CD4-positive, alpha-beta T cell treated with Interleukin-15 for 1 hour (primary cell): ENCODE measurements around the gene FALEC.
"Not testable (repeated sequence)": the region's sequence is repeated elsewhere in the genome, so short reads cannot be mapped to it uniquely, and the experiment has no call there.

Experiments used
- DNase-seq: peaks from one replicate; pipeline ENCODE4 v3.0.0-alpha.2; 2020

The FALEC gene

GRCh38 chr1:150560576-150561253, 45.2 kb downstream of the FALEC start:
- DNase-seq = peak; percentile 85

GRCh38 chr1:150561254-150561973, 45.9 kb downstream of the FALEC start:
- peak; percentile 72 for DNase-seq

GRCh38 chr1:150561974-150562445, 46.5 kb downstream of the FALEC start:
- peak; percentile 93 for DNase-seq

GRCh38 chr1:150562446-150563339, 47.1 kb downstream of the FALEC start:
- peak; percentile 93 for DNase-seq

GRCh38 chr1:150563340-150564038, 47.9 kb downstream of the FALEC start:
- DNase-seq = peak; percentile 68

- DNase-seq = no peak
Observed at GRCh38 chr1:150564051-150564991, 48.8 kb downstream of the FALEC start.

- not testable (repeated sequence) for DNase-seq
Observed at GRCh38 chr1:150565240-150565991, 49.9 kb downstream of the FALEC start.

GRCh38 chr1:150566589-150567340, 51.2 kb downstream of the FALEC start:
- no peak for DNase-seq

GRCh38 chr1:150567341-150567716, 51.8 kb downstream of the FALEC start:
- DNase-seq = peak; percentile 79

- peak; percentile 64 for DNase-seq
Observed at GRCh38 chr1:150567717-150568593, 52.4 kb downstream of the FALEC start.

GRCh38 chr1:150568594-150568966, 53.0 kb downstream of the FALEC start:
- no peak for DNase-seq

- no peak for DNase-seq
Observed at GRCh38 chr1:150572918-150573647, 57.5 kb downstream of the FALEC start.

- not testable (repeated sequence) for DNase-seq
Observed at GRCh38 chr1:150573648-150574071, 58.1 kb downstream of the FALEC start.

- DNase-seq = no peak
Observed at GRCh38 chr1:150574260-150575071, 58.9 kb downstream of the FALEC start.

- no peak for DNase-seq
Observed at GRCh38 chr1:150575072-150575489, 59.5 kb downstream of the FALEC start.

GRCh38 chr1:150575518-150576366, 60.2 kb downstream of the FALEC start:
- DNase-seq = no peak
